Limb (tissue), 2 donors: ENCODE results near the gene ZFAND6.
"Not testable (repeated sequence)": the region's sequence is repeated elsewhere in the genome, so short reads cannot be mapped to it uniquely, and the experiment has no call there.

Experiments
- DNase-seq, 2 donors: peaks; one replicate each; pipeline ENCODE4 v3.0.0-alpha.2; 2016; ENCODE audit errors: extremely low spot score in 2 of 2

Gene ZFAND6

DNA sequence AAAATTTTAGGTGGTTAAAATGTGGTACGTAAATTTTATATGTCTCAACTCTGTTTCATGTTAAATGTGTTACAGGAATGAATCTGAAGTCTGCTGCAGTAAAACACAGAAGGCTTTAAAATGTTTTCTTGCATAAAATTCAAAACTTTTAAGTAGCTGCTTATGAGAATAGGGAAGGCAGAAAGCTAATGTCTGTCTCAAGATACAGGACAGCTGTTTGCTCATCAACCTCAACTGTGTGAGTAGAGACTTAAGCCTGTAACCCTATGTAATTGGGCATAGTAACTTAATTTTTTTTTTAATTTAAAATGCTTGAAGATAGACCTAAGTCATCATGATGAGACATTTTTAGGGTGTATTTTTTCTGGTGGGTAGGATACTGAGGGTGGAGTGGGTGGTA lies 38.9 kb downstream of the ZFAND6 start:
- no peak for DNase-seq

DNA sequence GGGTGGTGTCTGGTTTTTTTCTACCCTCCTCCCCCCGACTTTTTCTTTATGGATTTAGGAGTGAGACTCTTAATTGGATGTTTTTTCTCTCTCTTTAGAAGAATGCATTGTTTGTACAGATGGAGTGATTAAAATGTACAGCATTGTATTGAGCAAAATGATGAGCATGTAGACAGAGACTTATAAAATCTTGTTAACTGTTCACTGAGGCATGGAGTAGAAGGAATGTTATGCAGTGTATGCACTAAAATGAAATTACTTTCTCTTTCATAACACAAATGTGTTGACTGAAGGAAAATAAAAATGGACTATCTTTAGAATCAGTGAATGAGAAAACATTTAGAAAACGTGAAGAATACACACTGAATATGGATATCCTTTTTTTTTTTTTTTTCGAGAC lies 39.8 kb downstream of the ZFAND6 start:
- DNase-seq, result no peak

DNA sequence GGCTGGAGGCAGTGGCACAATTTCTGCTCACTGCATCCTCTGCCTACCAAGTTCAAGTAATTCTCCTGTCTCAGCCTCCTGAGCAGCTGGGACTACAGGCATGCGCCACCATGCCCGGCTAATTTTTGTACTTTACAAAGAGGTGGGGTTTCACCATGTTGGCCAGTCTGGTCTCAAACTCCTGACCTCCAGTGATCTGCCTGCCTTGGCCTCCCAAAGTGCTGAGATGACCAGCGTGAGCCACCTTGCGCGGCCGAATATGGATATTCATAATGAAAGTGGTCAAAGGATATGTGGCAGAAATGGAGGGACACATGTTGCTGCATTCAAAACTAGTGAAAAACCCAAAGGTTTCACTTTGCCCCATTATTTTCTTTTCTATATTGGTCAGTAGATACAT lies 40.2 kb downstream of the ZFAND6 start:
- not testable (repeated sequence) for DNase-seq

DNA sequence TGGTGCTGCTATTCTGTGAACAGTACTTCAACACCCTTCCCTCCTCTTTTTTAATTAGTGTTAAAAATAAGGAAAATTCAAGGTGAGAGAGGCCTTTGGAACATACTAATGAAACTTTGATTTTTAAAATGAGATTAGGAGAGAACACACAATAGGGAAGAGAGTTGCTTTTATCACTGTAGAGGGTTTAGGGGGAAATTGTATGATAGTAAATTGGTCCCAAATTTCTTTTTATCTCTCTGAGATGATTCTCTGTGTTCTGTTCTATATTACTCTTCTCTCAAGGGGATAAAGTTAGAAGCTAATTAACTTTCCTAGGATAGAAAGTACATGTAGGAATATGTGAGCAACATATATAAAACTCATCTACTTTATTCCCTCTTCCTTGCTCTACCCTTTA lies 40.8 kb downstream of the ZFAND6 start:
- no peak for DNase-seq

DNA sequence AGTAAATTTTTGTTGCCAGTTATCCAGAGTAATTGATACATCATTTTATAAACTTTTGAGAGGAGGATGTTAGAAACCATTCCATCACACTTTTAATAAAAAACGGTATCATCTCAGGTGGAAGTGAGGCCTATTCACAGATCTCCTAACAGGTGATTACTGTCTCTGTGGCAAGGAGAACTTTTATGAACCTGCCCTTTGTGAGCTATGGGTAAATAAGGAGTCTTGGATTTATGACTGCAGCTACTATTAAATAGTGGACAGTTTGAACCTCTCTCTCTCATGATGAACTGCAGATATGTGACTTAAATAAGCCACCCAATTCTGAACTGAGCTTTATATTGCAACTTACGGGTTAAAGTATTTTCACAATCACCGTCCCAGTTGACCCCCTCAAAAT lies 45.7 kb downstream of the ZFAND6 start:
- DNase-seq, result no peak

DNA sequence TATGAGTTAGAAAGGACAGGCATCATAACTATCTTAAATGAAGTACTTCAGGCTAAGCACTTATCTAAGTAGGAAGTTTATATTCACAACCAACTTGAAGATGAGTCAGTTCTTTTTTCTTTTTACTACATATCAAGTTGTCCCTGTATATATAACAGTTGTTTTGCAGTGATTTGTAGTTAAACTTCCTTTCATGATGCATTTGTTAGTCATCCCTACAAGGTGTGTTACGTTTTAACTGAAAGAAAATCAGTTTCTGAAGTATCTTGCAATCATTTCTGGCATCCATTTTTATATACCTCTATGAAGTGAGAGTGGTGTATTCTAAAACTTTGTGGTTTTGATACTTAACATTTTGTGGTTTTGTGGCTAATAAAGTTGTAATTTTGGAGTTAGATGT lies 46.1 kb downstream of the ZFAND6 start:
- DNase-seq, result no peak

DNA sequence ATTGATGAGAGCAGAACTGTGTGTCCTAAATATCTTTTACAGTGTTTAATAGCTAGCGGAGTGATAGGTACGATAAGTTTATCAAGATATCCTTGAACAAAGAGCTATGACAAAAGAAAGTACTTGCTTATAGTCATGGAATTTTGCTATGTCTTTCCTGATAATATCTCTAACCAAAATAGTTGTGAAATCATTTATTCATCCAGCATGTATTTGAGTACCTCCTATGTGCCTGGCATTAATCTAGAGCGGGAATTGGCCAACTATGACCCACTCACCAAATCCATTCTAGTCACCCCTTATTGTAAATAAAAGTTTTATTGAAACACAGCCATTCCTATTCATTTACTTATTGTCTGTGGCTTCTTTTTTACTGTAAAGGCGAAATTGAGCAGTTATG lies 46.6 kb downstream of the ZFAND6 start:
- no peak for DNase-seq

DNA sequence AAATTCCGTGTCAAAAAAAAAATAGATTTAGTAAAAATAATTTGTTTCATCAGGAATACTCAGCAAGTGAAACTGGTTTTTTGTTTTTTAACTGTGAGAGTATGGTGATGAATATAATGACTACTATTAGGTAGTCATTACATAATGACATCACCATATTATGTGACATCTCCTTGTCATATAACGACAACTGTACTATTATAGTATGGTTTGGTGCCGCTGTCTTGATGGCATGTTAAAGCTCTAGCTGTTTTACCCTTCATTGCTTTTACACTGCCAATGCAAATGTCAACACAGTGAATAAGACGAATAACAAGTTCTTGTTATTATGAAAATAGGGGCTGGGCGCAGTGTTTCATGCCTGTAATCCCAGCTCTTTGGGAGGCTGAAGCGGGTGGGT lies 47.7 kb downstream of the ZFAND6 start:
- DNase-seq, result no peak

DNA sequence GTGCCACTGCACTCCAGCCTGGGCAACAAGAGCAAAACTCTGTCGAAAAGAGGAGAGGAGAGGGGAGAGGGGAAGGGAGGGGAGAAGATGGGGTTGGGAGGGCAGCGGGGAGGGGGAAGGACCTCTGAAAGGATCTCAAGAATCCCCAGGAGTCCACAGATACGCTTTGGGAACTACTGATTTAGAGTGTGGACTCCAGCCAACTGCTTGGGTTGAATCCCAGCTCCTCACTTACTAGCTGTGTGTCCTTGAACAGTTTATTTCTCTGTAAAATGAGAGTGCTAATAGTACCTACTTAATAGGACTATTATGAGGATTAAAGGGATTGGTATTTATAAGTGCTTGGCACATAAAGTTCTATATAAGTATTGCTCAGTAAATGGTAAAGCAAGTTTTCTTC lies 48.3 kb downstream of the ZFAND6 start:
- DNase-seq, result no peak

DNA sequence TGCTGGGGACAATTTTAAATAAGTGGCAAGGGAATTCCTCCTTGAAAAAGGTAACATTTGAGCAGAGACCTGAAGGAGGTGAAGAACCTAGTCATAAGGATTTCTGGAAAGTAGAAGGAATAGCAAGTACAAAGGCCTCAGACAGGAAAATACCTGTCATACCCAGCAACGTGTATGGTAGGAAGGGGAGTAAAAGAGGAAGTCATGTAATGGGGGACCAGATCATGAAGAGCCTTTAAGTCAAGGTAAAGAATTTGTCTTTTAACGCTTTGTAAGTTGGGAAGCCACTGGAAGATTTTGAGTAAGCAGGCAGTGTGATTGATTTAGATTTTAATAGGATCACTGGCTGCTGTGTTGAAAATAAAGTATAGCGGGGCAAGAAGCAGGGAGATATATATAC lies 49.9 kb downstream of the ZFAND6 start:
- DNase-seq, result no peak

DNA sequence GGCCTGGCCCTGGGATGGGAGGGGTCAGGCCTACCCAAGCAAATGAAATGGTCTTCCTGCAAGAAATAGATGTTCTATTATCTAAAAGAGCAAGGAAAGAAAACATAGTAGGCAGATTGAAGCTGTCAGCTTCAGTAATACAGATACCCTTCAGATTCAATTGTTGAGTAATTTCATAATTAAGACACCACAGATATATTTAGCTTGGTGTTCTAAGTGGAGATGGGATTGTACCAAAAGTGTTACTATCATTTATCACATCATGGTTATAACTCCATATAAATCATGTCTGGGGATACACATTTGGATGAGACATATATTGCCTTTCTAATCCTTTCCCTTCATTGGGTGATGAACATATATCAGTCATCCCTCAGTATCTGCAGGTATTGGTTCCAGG lies 51.4 kb downstream of the ZFAND6 start:
- DNase-seq, result no peak

DNA sequence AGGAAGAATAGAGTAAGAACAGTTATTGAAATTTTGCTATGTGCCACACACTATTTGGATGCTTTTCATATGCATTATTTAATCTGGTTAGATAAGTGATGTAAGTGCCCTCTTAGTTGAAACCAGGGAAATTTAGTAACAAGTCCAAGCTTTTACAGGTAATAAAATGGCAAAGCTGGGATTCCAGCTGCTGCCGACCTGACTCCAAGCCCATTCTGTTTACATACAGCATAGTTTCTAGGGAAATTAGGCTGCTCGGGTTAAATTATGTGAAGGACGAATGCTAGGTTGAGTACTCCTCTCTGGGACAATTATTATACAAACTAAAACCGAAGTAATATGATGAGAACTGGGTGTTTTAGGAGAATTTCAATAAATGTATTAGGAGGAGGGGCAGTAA lies 54.6 kb downstream of the ZFAND6 start:
- DNase-seq, result no peak

DNA sequence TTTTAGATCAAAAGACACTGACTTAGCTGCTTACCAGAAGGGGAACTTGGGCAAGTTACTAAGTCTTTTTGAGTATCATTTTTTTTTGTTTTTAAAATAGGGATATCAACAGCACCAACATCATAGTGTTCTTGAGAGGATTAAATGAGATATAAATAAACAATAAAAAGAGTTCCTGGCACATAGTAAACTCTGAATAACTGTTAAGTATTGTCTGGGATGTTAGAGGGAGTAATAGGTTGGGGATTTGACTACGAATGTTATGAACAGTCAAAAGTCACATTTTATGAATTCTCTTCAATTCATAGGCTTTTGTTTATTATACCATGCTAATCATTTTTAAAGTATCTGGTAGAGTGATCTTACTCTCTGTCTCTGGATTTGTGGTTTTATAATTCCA lies 55.5 kb downstream of the ZFAND6 start:
- no peak for DNase-seq

DNA sequence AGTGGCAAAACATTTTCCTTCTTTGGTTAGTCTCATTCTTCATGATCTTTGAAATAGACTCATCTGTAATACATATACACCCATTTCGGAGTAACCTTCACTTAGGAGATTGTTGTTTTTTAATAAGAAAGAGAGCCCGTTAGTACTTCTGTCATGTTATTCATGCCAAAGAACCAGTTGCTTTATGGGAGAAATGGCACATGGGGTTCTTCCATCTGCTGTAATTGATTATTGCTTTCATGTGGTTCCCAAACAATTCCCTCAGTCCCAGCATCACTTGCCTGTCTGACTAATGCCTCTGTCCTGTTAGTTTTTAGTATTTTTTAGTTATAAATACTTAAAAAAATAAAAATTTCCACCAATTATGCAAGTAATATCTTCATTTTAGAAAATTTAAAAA lies 59.5 kb downstream of the ZFAND6 start:
- no peak for DNase-seq

DNA sequence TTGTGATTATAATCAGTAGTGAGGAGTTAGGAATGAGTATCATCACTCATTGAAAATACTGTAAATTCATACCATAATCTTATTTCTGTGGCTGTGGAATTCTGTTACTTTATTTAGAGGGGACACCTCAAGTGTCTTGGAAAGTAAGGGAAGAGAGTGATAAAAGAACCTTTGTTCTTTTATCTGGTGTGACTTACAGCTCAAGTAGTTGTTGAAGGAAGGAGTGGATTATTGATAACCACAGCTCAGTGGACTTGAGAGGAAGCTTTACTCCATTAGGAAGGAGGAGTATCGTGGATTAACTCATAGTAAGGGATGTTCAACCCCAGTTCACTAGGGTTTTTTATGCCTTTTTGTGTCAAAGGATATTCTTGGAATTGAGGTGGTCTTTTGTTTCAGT lies 61.2 kb downstream of the ZFAND6 start:
- no peak for DNase-seq

DNA sequence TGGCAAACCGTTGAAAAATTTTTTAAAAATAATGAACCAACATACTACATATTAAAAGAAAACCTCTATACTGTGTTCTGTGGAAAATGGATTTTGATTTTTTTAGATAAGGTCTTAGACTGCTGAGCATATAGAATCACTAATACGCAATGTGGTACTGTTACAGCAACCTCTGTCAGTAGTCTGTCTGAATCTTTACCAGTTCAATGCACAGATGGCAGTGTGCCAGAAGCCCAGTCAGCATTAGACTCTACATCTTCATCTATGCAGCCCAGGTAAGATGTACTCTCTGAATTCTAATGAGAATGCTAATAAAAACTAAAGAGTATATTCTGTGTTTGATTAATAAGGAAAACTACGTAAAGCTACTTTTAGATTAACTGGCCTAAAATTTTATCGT lies 62.1 kb downstream of the ZFAND6 start:
- no peak for DNase-seq

DNA sequence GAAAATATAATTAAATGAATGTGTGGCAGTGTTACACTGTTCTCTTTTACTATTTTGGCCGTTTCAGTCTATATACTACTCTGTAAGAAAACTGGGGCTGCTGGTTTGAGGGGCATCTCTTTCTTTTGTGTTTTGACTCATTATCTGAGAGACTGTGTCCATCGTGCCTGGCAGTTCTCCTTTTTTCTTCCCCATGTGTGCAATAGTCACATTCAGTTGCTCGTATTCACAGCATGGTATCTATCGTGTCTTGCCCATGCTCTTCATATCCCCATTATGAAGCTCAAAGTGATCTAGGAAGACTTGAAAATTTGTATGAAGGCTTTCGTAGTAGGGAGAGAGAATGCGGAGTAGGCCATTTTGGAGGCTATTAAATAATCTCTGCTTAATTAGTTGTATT lies 63.6 kb downstream of the ZFAND6 start:
- DNase-seq, result no peak

DNA sequence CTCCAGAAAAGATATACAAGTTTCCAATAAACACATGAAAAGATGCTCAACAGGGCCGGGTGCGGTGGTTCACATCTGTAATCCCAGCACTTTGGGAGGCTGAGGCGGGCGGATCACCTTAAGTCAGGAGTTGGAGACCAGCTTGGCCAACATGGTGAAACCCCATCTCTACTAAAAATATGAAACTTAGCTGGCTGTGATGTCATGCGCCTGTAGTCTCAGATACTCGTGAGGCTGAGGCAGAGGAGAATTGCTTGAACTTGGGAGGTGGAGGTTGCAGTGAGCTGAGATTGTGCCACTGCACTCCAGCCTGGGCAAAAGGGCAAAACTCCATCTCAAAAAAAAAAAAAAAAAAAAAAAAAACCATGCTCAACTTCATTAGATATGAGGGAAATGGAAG lies 67.8 kb downstream of the ZFAND6 start:
- DNase-seq, result not testable (repeated sequence)

DNA sequence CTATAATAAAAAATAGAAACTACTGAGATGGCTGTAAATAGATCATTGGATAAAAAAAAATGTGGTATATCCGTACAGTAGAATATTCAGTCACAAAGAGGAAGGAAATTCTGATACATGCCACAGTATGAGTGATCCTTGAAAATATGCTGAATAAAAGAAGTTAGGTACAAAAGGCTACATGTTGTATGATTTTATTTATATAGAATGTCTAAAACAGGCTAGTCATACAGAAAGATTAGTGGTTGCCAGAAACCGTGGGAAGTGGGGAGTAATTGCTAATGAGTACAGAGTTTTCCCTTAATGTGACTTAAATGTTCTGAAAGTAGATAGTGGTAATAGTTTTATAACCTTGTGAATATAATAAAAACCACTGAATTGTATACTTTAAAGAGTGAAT lies 68.4 kb downstream of the ZFAND6 start:
- no peak for DNase-seq

DNA sequence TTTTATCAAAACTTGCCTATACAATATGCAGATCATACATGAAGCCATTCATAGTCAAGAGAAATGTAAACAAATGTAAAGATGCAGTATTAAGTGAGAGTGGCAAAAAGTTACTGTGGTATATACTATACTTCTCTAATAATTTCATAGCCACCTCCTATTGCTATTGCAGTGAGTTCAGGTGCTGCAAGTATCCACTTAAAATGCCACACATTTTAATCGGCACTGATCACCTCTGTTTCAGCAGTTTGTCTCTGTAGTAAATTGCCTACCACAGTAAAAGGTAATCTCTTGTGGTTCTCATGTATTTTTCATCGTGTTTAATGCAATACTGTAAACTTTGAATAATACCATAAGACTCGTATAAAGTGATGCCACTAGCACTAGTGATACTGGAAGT lies 72.9 kb downstream of the ZFAND6 start:
- DNase-seq, result no peak

DNA sequence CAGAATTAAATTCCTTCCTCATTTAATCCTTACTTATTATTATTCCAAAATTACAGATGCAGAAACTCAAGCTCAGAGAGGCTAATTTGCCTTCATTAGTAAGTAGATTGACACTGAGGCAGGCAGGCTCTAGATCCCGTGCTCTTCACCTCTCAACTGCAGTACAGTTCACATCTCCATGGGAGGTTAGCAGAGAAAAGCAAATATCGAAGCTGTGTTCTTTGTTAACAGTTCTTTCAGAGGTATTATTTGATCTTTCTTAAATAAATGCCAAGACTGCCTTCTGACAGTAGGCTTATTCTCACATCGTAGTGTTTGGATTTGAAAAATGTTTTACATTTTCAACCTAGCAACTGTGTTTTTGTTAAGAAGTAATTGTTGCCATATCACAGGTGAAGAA lies 77.4 kb downstream of the ZFAND6 start:
- DNase-seq, result no peak

DNA sequence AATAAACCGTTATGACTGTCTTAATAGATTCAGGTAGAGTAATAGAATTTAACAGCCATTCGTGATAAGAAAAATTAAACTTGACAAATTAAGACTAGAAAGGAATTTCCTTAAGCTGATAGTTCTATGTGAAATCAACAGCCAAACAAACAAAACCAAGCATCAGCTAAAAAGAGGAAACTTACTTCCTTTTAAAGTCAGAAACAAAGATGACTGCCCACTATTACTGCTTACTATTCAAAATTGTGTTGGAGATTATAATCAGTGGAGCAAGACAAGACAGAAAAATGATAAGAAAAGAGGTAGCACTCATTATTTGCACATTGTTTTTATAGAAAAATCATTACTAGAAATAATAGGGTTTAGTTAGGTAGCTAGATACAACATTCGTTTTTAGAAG lies 79.5 kb downstream of the ZFAND6 start:
- DNase-seq, result no peak

DNA sequence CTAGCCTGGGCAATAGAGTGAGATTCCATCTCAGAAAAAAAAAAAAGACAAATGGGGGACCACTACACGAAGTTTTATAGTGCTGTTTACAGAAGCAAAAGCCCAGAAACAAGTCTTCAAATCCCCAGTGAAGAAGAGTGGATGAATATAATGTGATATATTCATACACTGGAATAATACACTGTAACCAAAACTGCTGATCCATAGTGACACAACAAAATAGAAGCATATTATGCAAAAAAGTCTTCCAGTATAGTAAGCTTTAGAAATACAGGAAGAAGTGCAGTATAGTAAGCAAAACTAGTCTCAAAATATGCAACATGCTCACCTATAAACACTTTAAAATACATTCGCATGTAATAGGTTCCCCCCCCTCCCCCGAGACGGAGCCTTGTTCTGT lies 81.4 kb downstream of the ZFAND6 start:
- DNase-seq, result no peak

DNA sequence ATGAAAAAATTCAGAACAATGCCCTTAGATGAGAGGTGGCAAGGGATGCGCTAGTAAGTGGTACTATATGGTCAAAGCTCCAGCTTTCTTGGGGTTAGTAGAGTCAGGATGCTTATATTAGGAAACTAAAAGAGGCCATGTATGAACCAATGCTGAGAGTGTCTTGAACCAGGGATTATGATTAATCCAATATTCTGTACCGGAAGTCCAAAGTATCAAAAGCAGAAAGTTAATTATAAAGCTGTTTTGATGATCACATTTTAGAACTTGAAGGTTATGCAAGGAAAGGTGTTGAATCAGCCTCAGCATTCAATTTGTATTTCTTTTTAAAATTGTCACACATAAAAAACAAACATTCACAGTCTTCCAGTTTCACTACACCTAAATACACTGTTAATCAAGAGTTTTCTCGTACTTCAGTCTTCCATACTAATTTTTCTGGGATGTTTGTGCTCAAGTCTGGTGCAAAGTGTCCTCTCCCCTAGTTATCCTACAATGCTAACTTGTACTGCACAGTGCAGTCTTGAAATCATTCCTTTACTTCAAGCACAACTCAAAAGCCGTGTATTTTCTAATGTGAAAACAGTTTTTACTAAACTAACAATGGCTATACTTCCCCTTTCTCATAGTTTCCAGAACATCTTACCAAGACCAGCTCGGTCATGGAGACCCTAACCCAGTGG lies 82.6 kb downstream of the ZFAND6 start:
- no peak for DNase-seq
